Measurements from ENCODE around the gene RGS7. TPM values are rescaled to one million over a fixed set of nuclear protein-coding genes. Genes with fewer than 3 reads are reported as not detected.

The RGS7 gene
- total RNA-seq, 1 donor from 2014 or later: not detected

GRCh38 chr1:241390526-241390925, 33.5 kb upstream of the RGS7 start:
- TF ChIP-seq CTCF (IDR thresholded peaks at IDR 0.05; ENCODE audit: insufficient read depth, low read length, severe bottlenecking): no peak
- no peaks in the 10 kb centered on the region for H3K36me3 ChIP-seq (ENCODE audit: control insufficient read depth, insufficient read depth, low read length)
- DNase-seq (ENCODE audit: low read depth): no peak
- H3K27me3 ChIP-seq (ENCODE audit: control insufficient read depth, insufficient read depth, low read length): no peaks in the 10 kb centered on the region
- no peak overlapping the region for H3K4me3 ChIP-seq (ENCODE audit: low read depth, low read length)
- FAIRE-seq: no peak

GRCh38 chr1:241389400-241389799, 32.4 kb upstream of the RGS7 start:
- Histone ChIP-seq H3K27me3 (ENCODE audit: control insufficient read depth, insufficient read depth, low read length) (no peaks in the 10 kb centered on the region), H3K4me3 (ENCODE audit: low read depth, low read length) (no peak overlapping the region), H3K36me3 (ENCODE audit: control insufficient read depth, insufficient read depth, low read length) (no peaks in the 10 kb centered on the region)
- no peak for TF ChIP-seq CTCF (IDR thresholded peaks at IDR 0.05; ENCODE audit: insufficient read depth, low read length, severe bottlenecking)
- FAIRE-seq (no peak), DNase-seq (ENCODE audit: low read depth) (no peak)

GRCh38 chr1:241387216-241387615, 30.2 kb upstream of the RGS7 start:
- no peaks in the 10 kb centered on the region for H3K27me3 ChIP-seq (ENCODE audit: control insufficient read depth, insufficient read depth, low read length)
- no peaks in the 10 kb centered on the region for H3K36me3 ChIP-seq (ENCODE audit: control insufficient read depth, insufficient read depth, low read length)
- H3K4me3 ChIP-seq (ENCODE audit: low read depth, low read length): no peak overlapping the region
- TF ChIP-seq CTCF (IDR thresholded peaks at IDR 0.05; ENCODE audit: insufficient read depth, low read length, severe bottlenecking): no peak
- DNase-seq (ENCODE audit: low read depth) (no peak), FAIRE-seq (no peak)

- no peaks in the 10 kb centered on the region for H3K36me3 ChIP-seq (ENCODE audit: control insufficient read depth, insufficient read depth, low read length)
- DNase-seq (ENCODE audit: low read depth): no peak
- no peak for FAIRE-seq
- no peak for TF ChIP-seq CTCF (IDR thresholded peaks at IDR 0.05; ENCODE audit: insufficient read depth, low read length, severe bottlenecking)
- no peak overlapping the region for H3K4me3 ChIP-seq (ENCODE audit: low read depth, low read length)
- H3K27me3 ChIP-seq (ENCODE audit: control insufficient read depth, insufficient read depth, low read length): no peaks in the 10 kb centered on the region
Observed at GRCh38 chr1:241376701-241377100, 19.7 kb upstream of the RGS7 start.

GRCh38 chr1:241375886-241376285, 18.9 kb upstream of the RGS7 start:
- DNase-seq (ENCODE audit: low read depth): no peak
- H3K36me3 ChIP-seq (ENCODE audit: control insufficient read depth, insufficient read depth, low read length): no peaks in the 10 kb centered on the region
- no peak for FAIRE-seq
- no peak overlapping the region for H3K4me3 ChIP-seq (ENCODE audit: low read depth, low read length)
- no peak for TF ChIP-seq CTCF (IDR thresholded peaks at IDR 0.05; ENCODE audit: insufficient read depth, low read length, severe bottlenecking)
- H3K27me3 ChIP-seq (ENCODE audit: control insufficient read depth, insufficient read depth, low read length): no peaks in the 10 kb centered on the region

- Histone ChIP-seq H3K4me3 (ENCODE audit: low read depth, low read length) (no peak overlapping the region), H3K27me3 (ENCODE audit: control insufficient read depth, insufficient read depth, low read length) (no peaks in the 10 kb centered on the region), H3K36me3 (ENCODE audit: control insufficient read depth, insufficient read depth, low read length) (no peaks in the 10 kb centered on the region)
- FAIRE-seq (no peak), DNase-seq (ENCODE audit: low read depth) (no peak)
- no peak for TF ChIP-seq CTCF (IDR thresholded peaks at IDR 0.05; ENCODE audit: insufficient read depth, low read length, severe bottlenecking)
Observed at GRCh38 chr1:241366196-241366595, 9.2 kb upstream of the RGS7 start.
